HEK293T (cell line): Measurements from ENCODE around the gene FYB1.
"Not testable (repeated sequence)": the region's sequence is repeated elsewhere in the genome, so short reads cannot be mapped to it uniquely, and the experiment has no call there.

Source experiments
- CTBP1 ChIP-seq: fragments of 450-650 bp; IDR thresholded peaks from 2 replicates; pipeline ENCODE4 v1.6.1; 2016; ENCODE audit warnings: borderline replicate concordance
- FOXA1 ChIP-seq: fragments of 450-650 bp; IDR thresholded peaks from 2 replicates; pipeline ENCODE4 v1.6.1; 2016; ENCODE audit warnings: mild to moderate bottlenecking
- LEF1 ChIP-seq: fragments of 450-650 bp; IDR thresholded peaks from 2 replicates; pipeline ENCODE4 v1.6.1; 2017; ENCODE audit warnings: mild to moderate bottlenecking, borderline replicate concordance
- PKNOX1 ChIP-seq: fragments of 450-650 bp; IDR thresholded peaks from 2 replicates; pipeline ENCODE4 v1.6.1; 2016
- SP1 ChIP-seq: fragments of 450-650 bp; IDR thresholded peaks from 2 replicates; pipeline ENCODE4 v1.6.1; 2017
- ZNF384 ChIP-seq: fragments of 450-650 bp; IDR thresholded peaks from 2 replicates; pipeline ENCODE4 v1.6.1; 2016

- not testable (repeated sequence) for TF ChIP-seq SP1, ZNF384, LEF1, PKNOX1, CTBP1, FOXA1
Observed at GRCh38 chr5:39234494-39234893, 15.1 kb upstream of the FYB1 start.
